Activated B cell treated with CpG ODN at 0.5 μM for 24 hours (primary cell): ENCODE measurements around the gene GRPEL1. TPM values are rescaled to one million over a fixed set of nuclear protein-coding genes. Genes with fewer than 3 reads are reported as not detected.

ENCODE experiments used
- ATAC-seq: fragments of 200-7000 bp; cut with Tn5 transposase; one replicate; pipeline ENCODE4 v1.10.0; 2021; ENCODE audit warnings: low read depth, mild to moderate bottlenecking, moderate library complexity
- CTCF ChIA-PET: fragments of 350-600 bp; sonication (Branson Sonifier 250); formaldehyde crosslinking; loops from one replicate; lab custom pipeline; 2021; ENCODE audit warnings: antibody characterized with exemption; lab: Charles Lee
- POLR2A ChIA-PET: fragments of 350-600 bp; sonication (Branson Sonifier 250); formaldehyde crosslinking; loops from one replicate; lab custom pipeline; 2021; ENCODE audit warnings: antibody characterized with exemption; lab: Charles Lee
- DNase-seq: peaks from one replicate; pipeline ENCODE4 v3.0.0; 2022
- H3K27ac Mint-ChIP-seq: one replicate; pipeline ENCODE4 v1.8.0; 2020; ENCODE audit warnings: mixed read lengths
- H3K27me3 Mint-ChIP-seq: one replicate; pipeline ENCODE4 v1.8.0; 2021; ENCODE audit warnings: mixed read lengths
- H3K36me3 Mint-ChIP-seq: one replicate; pipeline ENCODE4 v1.8.0; 2021; ENCODE audit warnings: low read depth, mixed read lengths
- H3K4me1 Mint-ChIP-seq: one replicate; pipeline ENCODE4 v1.8.0; 2021; ENCODE audit warnings: mixed read lengths
- H3K4me3 Mint-ChIP-seq: one replicate; pipeline ENCODE4 v1.8.0; 2020; ENCODE audit warnings: mild to moderate bottlenecking, mixed read lengths
- H3K9me3 Mint-ChIP-seq: one replicate; pipeline ENCODE4 v1.8.0; 2020; ENCODE audit warnings: mixed read lengths
- intact Hi-C: fragments of 100-400 bp; cut with micrococcal nuclease; formaldehyde crosslinking; loops from one replicate; pipeline ENCODE4 v1.15.1; 2024
- total RNA-seq: library from RNA; stranded (reverse); gene quantifications from 2 replicates; pipeline ENCODE4 v1.2.3, GENCODE V29; 2022
- TF ChIP-seq, protein P1 (sequence below): fragments of 200-600 bp; IDR thresholded peaks from one replicate; pipeline ENCODE4 v1.8.0; 2022; ENCODE audit warnings: antibody characterized with exemption, mild to moderate bottlenecking

GRPEL1 gene
- total RNA-seq, 1 donor from 2014 or later: 31.8 TPM

DNA sequence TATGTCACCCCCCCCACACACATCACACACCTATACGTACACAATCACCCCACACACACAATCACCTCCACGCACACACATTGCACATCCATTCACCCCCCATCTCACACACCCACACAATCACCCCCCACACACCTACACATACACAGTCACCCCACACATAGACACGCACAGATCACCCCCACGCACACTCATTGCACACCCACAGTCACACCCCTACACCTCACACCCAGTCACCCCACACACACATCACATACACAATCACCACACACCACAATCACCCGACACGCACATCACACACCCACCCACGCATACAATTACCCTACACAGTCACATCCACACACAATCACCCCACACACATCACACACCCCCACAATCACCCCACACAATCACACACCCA, 40.6 kb downstream of the GRPEL1 start:
- H3K4me3 Mint-ChIP-seq: no peak overlapping the region
- CTCF ChIA-PET: no interaction called here
- no peaks in the 10 kb centered on the region for H3K27me3 Mint-ChIP-seq
- H3K9me3 Mint-ChIP-seq: no peaks in the 10 kb centered on the region
- peaks cover 2% of the 10 kb centered on the region for H3K4me1 Mint-ChIP-seq
- ATAC-seq: no peak
- peaks cover 85% of the 10 kb centered on the region for H3K36me3 Mint-ChIP-seq
- POLR2A ChIA-PET: no interaction called here
- TF ChIP-seq, protein P1, sequence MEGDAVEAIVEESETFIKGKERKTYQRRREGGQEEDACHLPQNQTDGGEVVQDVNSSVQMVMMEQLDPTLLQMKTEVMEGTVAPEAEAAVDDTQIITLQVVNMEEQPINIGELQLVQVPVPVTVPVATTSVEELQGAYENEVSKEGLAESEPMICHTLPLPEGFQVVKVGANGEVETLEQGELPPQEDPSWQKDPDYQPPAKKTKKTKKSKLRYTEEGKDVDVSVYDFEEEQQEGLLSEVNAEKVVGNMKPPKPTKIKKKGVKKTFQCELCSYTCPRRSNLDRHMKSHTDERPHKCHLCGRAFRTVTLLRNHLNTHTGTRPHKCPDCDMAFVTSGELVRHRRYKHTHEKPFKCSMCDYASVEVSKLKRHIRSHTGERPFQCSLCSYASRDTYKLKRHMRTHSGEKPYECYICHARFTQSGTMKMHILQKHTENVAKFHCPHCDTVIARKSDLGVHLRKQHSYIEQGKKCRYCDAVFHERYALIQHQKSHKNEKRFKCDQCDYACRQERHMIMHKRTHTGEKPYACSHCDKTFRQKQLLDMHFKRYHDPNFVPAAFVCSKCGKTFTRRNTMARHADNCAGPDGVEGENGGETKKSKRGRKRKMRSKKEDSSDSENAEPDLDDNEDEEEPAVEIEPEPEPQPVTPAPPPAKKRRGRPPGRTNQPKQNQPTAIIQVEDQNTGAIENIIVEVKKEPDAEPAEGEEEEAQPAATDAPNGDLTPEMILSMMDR: no peak
- no peak overlapping the region for H3K27ac Mint-ChIP-seq
- DNase-seq: no peak
- intact Hi-C loops: no loop called here

DNA sequence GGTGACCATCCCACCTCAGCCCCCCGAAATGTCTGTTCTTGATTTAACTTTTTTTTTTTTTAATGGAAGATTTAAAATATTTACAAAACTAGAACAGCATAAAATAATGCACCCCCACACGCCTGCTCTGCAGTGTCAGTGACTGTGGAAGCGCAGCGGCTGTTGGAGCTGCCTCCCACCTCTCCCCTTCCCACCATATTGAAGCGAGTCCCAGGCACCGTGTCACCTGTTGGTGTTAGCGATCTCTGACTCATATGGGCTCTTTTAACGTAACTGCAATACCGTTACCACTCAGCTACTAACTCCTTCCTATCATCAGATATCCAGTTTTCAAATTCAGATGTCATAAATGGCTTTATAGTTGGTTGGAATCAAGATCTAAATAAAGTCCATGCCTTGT, 41.8 kb downstream of the GRPEL1 start:
- ChIA-PET CTCF (no interaction called here), POLR2A (no interaction called here)
- TF ChIP-seq, protein P1: no peak
- Mint-ChIP-seq H3K27ac (no peak overlapping the region), H3K9me3 (no peaks in the 10 kb centered on the region), H3K36me3 (peaks cover 82% of the 10 kb centered on the region), H3K27me3 (no peaks in the 10 kb centered on the region), H3K4me1 (peaks cover 2% of the 10 kb centered on the region), H3K4me3 (no peak overlapping the region)
- ATAC-seq (no peak), DNase-seq (no peak)
- intact Hi-C loops: no loop called here

DNA sequence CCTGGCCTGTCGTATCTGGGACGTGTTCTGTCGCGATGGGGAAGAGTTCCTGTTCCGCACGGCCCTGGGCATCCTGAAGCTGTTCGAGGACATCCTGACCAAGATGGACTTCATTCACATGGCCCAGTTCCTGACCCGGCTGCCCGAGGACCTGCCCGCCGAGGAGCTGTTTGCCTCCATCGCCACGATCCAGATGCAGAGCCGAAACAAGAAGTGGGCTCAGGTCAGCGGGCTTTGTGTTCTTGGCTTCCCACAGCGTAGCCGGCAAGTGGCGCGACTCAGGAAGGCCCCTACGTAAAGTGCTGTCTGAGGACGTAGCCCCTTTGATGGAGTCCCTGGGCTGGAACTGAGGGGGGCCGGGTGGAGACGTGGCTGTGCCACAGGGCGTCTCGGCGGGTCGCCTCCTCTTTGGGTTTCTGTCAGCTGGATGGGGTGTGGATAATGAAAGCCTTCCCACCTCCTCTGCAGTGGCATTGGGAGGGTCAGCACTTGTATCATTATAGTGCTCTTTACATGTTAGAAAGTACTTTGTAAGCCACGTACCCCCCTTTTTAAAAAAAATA, 42.7 kb downstream of the GRPEL1 start:
- peaks cover 81% of the 10 kb centered on the region for H3K36me3 Mint-ChIP-seq
- no peak overlapping the region for H3K27ac Mint-ChIP-seq
- peaks cover 2% of the 10 kb centered on the region for H3K4me1 Mint-ChIP-seq
- no peak for DNase-seq
- H3K9me3 Mint-ChIP-seq: no peaks in the 10 kb centered on the region
- no peaks in the 10 kb centered on the region for H3K27me3 Mint-ChIP-seq
- TF ChIP-seq, protein P1: no peak
- ATAC-seq: no peak
- CTCF ChIA-PET: no interaction called here
- POLR2A ChIA-PET: no interaction called here
- intact Hi-C loops: no loop called here
- no peak overlapping the region for H3K4me3 Mint-ChIP-seq

DNA sequence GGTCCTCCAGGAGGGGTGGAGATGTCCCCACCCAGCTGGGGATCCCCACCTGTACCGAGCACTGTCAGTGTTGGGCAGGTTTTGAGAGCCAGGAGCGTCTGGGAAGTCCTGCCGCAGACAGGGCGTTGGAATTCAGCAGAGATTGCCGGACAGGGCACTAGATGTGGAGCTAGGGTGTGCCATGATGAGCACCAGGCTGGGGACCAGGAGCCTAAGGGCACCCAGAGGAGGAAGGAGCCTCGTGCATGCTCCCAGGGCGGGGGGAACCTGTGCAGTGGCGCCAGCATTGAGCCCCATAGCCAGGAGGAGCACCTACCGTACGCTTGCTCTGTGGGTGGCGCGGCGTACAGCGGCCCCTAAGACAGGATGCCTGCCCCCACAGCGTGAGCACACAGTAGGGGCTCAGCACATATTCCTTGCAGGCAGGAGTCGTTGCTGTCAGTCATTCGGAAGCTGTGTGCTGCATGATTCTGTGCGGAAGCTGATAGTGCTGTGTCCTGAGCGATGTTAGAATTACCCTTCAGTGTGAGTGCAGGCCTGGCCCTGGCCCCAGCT, 43.5 kb downstream of the GRPEL1 start:
- DNase-seq (no peak), ATAC-seq (no peak)
- Mint-ChIP-seq H3K36me3 (peaks cover 77% of the 10 kb centered on the region), H3K27me3 (no peaks in the 10 kb centered on the region), H3K9me3 (no peaks in the 10 kb centered on the region), H3K27ac (no peak overlapping the region), H3K4me1 (peaks cover 2% of the 10 kb centered on the region), H3K4me3 (no peak overlapping the region)
- intact Hi-C loops: no loop called here
- CTCF ChIA-PET: no interaction called here
- POLR2A ChIA-PET: no interaction called here
- TF ChIP-seq, protein P1: no peak

DNA sequence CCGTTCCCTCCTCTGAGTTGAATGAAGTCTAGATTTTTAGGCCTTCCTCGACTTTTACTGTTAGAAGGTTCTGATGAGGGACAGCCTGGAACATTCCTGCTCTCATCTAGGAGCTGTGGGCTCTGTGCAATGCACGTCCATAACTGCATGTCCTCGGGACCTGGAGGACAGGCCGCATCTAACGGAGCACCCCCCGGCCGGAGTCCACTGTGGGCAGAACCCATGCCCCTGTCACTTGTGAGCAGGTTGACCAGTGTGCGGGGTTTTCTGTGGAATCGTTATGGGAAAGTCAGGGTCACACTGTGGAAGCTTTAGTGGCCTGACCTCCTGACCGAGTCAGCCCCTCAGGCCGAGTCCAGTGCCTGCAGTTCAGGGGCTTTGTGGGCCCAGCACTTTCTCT, 44.0 kb downstream of the GRPEL1 start:
- Mint-ChIP-seq H3K36me3 (peaks cover 74% of the 10 kb centered on the region), H3K27ac (no peak overlapping the region), H3K27me3 (no peaks in the 10 kb centered on the region), H3K4me1 (peaks cover 2% of the 10 kb centered on the region), H3K4me3 (no peak overlapping the region), H3K9me3 (no peaks in the 10 kb centered on the region)
- no peak for DNase-seq
- intact Hi-C loops: no loop called here
- ChIA-PET CTCF (no interaction called here), POLR2A (no interaction called here)
- no peak for ATAC-seq
- TF ChIP-seq, protein P1: no peak
